Peyer's patch (tissue), 4 donors: ENCODE results near the gene DHX38.

Source experiments
- POLR2A ChIP-seq, 2 donors: fragments of 450-650 bp; IDR thresholded peaks; one replicate each; pipeline ENCODE4 v1.5.1; 2017; ENCODE audit warnings: antibody characterized with exemption in 2 of 2, mild to moderate bottlenecking in 2 of 2, moderate library complexity in 2 of 2
- TF ChIP-seq, protein P1 (sequence below), 6 experiments: fragments of 450-650 bp in 4 of 6; fragments of 200-600 bp in 2 of 6; sonication (generic) in 1 of 6; IDR thresholded peaks; one replicate each; pipeline ENCODE4 v1.5.1; 2017 to 2019; ENCODE audit warnings: antibody characterized with exemption in 6 of 6, mild to moderate bottlenecking in 3 of 6, moderate library complexity in 1 of 6

DNA sequence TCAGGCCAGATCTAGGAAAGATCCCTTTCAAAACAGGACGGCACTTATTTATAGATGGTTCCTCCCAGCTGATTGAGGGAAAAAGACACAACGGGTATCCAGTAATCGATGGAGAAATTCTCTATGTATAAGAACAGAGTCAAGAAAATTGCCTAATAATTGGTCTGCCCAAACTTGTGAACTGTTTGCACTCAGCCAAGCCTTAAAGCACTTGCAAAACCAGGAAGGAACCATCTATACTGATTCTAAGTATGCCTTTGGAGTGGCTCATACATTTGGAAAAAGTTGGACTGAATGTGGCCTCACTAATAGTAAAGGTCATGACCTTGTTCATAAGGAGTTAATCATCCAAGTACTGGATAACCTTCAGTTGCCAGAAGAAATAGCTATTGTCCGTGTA is 24.7 kb upstream of the DHX38 start:
- TF ChIP-seq, protein P1, sequence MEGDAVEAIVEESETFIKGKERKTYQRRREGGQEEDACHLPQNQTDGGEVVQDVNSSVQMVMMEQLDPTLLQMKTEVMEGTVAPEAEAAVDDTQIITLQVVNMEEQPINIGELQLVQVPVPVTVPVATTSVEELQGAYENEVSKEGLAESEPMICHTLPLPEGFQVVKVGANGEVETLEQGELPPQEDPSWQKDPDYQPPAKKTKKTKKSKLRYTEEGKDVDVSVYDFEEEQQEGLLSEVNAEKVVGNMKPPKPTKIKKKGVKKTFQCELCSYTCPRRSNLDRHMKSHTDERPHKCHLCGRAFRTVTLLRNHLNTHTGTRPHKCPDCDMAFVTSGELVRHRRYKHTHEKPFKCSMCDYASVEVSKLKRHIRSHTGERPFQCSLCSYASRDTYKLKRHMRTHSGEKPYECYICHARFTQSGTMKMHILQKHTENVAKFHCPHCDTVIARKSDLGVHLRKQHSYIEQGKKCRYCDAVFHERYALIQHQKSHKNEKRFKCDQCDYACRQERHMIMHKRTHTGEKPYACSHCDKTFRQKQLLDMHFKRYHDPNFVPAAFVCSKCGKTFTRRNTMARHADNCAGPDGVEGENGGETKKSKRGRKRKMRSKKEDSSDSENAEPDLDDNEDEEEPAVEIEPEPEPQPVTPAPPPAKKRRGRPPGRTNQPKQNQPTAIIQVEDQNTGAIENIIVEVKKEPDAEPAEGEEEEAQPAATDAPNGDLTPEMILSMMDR (IDR thresholded peaks at IDR 0.05): no peak
- no peak for TF ChIP-seq POLR2A (IDR thresholded peaks at IDR 0.05)
